ENCODE results near the gene ZNF746. TPM values are rescaled to one million over a fixed set of nuclear protein-coding genes. Genes with fewer than 3 reads are reported as not detected.

Gene ZNF746
- total RNA-seq, 4 donors from 2014 or later: 15.8 to 50.4 (median 33.1) TPM

GRCh38 chr7:149462101-149462520, 35.5 kb downstream of the ZNF746 start:
- Histone ChIP-seq H3K4me3 (no peak overlapping the region), H3K27me3 (peaks cover 5% of the 10 kb centered on the region), H3K4me1 (peaks cover 8 to 24% (median 15%) of the 10 kb centered on the region in 4 donors), H3K36me3 (no peaks in the 10 kb centered on the region), H3K9me3 (no peaks in the 10 kb centered on the region), H3K27ac (no peak overlapping the region)
- intact Hi-C loops (cut with DNase I; ENCODE audit: low total_unique reads) (no loop called here), in situ Hi-C loops (cut with MboI; ENCODE audit: low pct_ligation_motif_present in 1 of 4, low pct_unique_long_range_greater_than_20kb in 1 of 4, low sequenced_read_pairs in 3 of 4) (no loop called here)
- DNase-seq: no peak
- 75 to 92% methylated on average over 5 to 9 of the region's 9 CpGs for WGBS, 2 donors (ENCODE audit: low coverage in 1 of 2)
- no peak for TF ChIP-seq CTCF (IDR thresholded peaks at IDR 0.05)
- TF ChIP-seq POLR2AphosphoS5 (IDR thresholded peaks at IDR 0.05): no peak
- TF ChIP-seq POLR2A (IDR thresholded peaks at IDR 0.05): no peak
- TF ChIP-seq EP300 (IDR thresholded peaks at IDR 0.05; ENCODE audit: low read depth): no peak

GRCh38 chr7:149460493-149461277, 36.9 kb downstream of the ZNF746 start, which contains the start of gene ZNF777:
TSS of gene ZNF777 (minus strand) at chr7:149461062. CDS start at chr7:149456022, 5,040 bp downstream.
- Histone ChIP-seq H3K4me1 (peaks cover 8 to 24% (median 15%) of the 10 kb centered on the region in 4 donors), H3K9me3 (no peaks in the 10 kb centered on the region), H3K36me3 (peaks cover 0 to 2% (median under 1%) of the 10 kb centered on the region in 4 donors), H3K27ac (peak within 1 kb of the TSS; percentile 80 to 89 (median 88)), H3K4me3 (peak within 1 kb of the TSS; percentile 67 to 99 (median 94)), H3K27me3 (peaks cover 5% of the 10 kb centered on the region)
- intact Hi-C loops (cut with DNase I; ENCODE audit: low total_unique reads): loop anchor here (2.0 kb wide), 1 partner anchor 36 kb away; the partner anchor contains the start of gene ZNF746
- peak in 2 of 3 donors; percentile 40 to 45 for TF ChIP-seq POLR2AphosphoS5 (IDR thresholded peaks at IDR 0.05)
- peak; percentile 32 to 57 (median 48) for TF ChIP-seq CTCF (IDR thresholded peaks at IDR 0.05)
- no peak for TF ChIP-seq EP300 (IDR thresholded peaks at IDR 0.05; ENCODE audit: low read depth)
- TF ChIP-seq POLR2A (IDR thresholded peaks at IDR 0.05): peak; percentile 25
- 1 to 4% methylated on average over 5 to 33 of the region's 64 CpGs for WGBS, 2 donors (ENCODE audit: low coverage in 1 of 2)
- in situ Hi-C loops (cut with MboI; ENCODE audit: low pct_ligation_motif_present in 1 of 4, low pct_unique_long_range_greater_than_20kb in 1 of 4, low sequenced_read_pairs in 3 of 4): no loop called here
- peak; percentile 86 for DNase-seq

- in situ Hi-C loops (cut with MboI; ENCODE audit: low pct_ligation_motif_present in 1 of 4, low pct_unique_long_range_greater_than_20kb in 1 of 4, low sequenced_read_pairs in 3 of 4): no loop called here
- DNase-seq: no peak
- Histone ChIP-seq H3K4me3 (peak overlapping the region; percentile 27 to 99 (median 81)), H3K4me1 (peaks cover 8 to 24% (median 15%) of the 10 kb centered on the region in 4 donors), H3K27ac (peak overlapping the region; percentile 80 to 89 (median 88)), H3K27me3 (peaks cover 5% of the 10 kb centered on the region), H3K9me3 (no peaks in the 10 kb centered on the region), H3K36me3 (peaks cover 0 to 11% (median 5%) of the 10 kb centered on the region in 4 donors)
- intact Hi-C loops (cut with DNase I; ENCODE audit: low total_unique reads): loop anchor here (2.0 kb wide), 1 partner anchor 37 kb away; the partner anchor contains the start of gene ZNF746
- TF ChIP-seq POLR2A (IDR thresholded peaks at IDR 0.05) (no peak), CTCF (IDR thresholded peaks at IDR 0.05) (no peak), EP300 (IDR thresholded peaks at IDR 0.05; ENCODE audit: low read depth) (no peak)
- WGBS, 2 donors (ENCODE audit: low coverage in 1 of 2): 0% methylated on average over 44 of the region's 145 CpGs; no CpG with 5 or more reads in 1 of the 2 donors
Observed at GRCh38 chr7:149459540-149460452, 37.8 kb downstream of the ZNF746 start.

All from transverse colon (tissue), 4 donors.